Measurements from ENCODE around the gene RNF183.
A peak's percentile ranks its signal among the peaks of the same experiment; 100 is the strongest.
"Not testable (repeated sequence)": the region's sequence is repeated elsewhere in the genome, so short reads cannot be mapped to it uniquely, and the experiment has no call there.

RNF183 gene

GRCh38 chr9:113316030-113316429 lies 12.9 kb upstream of the RNF183 start:
- no peak for DNase-seq (ENCODE audit: low spot score)

GRCh38 chr9:113315231-113315630 lies 12.1 kb upstream of the RNF183 start:
- DNase-seq (ENCODE audit: low spot score): no peak

GRCh38 chr9:113313261-113313660 lies 10.1 kb upstream of the RNF183 start:
- no peak for DNase-seq (ENCODE audit: low spot score)

GRCh38 chr9:113311961-113312360 lies 8.8 kb upstream of the RNF183 start:
- peak; percentile 35 for DNase-seq (ENCODE audit: low spot score)

GRCh38 chr9:113310538-113310937 lies 7.4 kb upstream of the RNF183 start:
- no peak for DNase-seq (ENCODE audit: low spot score)

- DNase-seq (ENCODE audit: low spot score): peak; percentile 69
Observed at GRCh38 chr9:113309204-113309813, 6.1 kb upstream of the RNF183 start.

GRCh38 chr9:113307396-113307975 lies 4.3 kb upstream of the RNF183 start:
- DNase-seq (ENCODE audit: low spot score): no peak

GRCh38 chr9:113306566-113306965 lies 3.4 kb upstream of the RNF183 start:
- DNase-seq (ENCODE audit: low spot score): no peak

- no peak for DNase-seq (ENCODE audit: low spot score)
Observed at GRCh38 chr9:113301548-113301947, 1.6 kb downstream of the RNF183 start.

GRCh38 chr9:113299800-113300292 lies 3.3 kb downstream of the RNF183 start:
- peak; percentile 38 for DNase-seq (ENCODE audit: low spot score)

GRCh38 chr9:113298924-113299770 lies 4.0 kb downstream of the RNF183 start:
- no peak for DNase-seq (ENCODE audit: low spot score)

GRCh38 chr9:113298311-113298710 lies 4.9 kb downstream of the RNF183 start:
- DNase-seq (ENCODE audit: low spot score): no peak

GRCh38 chr9:113296796-113297558 lies 6.2 kb downstream of the RNF183 start:
- DNase-seq (ENCODE audit: low spot score): no peak

GRCh38 chr9:113296247-113296646 lies 6.9 kb downstream of the RNF183 start:
- DNase-seq (ENCODE audit: low spot score): not testable (repeated sequence)

GRCh38 chr9:113293285-113293878 lies 9.8 kb downstream of the RNF183 start:
- DNase-seq (ENCODE audit: low spot score): no peak

GRCh38 chr9:113290052-113290607 lies 13.0 kb downstream of the RNF183 start:
- no peak for DNase-seq (ENCODE audit: low spot score)

GRCh38 chr9:113289091-113289490 lies 14.1 kb downstream of the RNF183 start:
- no peak for DNase-seq (ENCODE audit: low spot score)

GRCh38 chr9:113281356-113281755 lies 21.8 kb downstream of the RNF183 start:
- DNase-seq (ENCODE audit: low spot score): no peak

- DNase-seq (ENCODE audit: low spot score): no peak
Observed at GRCh38 chr9:113278840-113279239, 24.3 kb downstream of the RNF183 start.

- DNase-seq (ENCODE audit: low spot score): peak; percentile 99
Observed at GRCh38 chr9:113275157-113276131, 27.7 kb downstream of the RNF183 start, which contains the start of the genes CDC26 and PRPF4. TSS of gene CDC26 (minus strand) at chr9:113275572. CDS start at chr9:113272507, 3,065 bp downstream. TSS of gene PRPF4 (plus strand) at chr9:113275658. CDS start at chr9:113275744, 86 bp downstream.

Data from Ammon's horn (tissue), 1 donor.